ENCODE data around the gene EPM2AIP1. TPM values are rescaled to one million over a fixed set of nuclear protein-coding genes. Genes with fewer than 3 reads are reported as not detected.

EPM2AIP1 gene
- total and polyA plus RNA-seq, 9 of the 15 experiments (the other 6 are each of a cell fraction or from before 2014, with no cell fraction given): 6.7 to 44.8 (median 25.2) TPM

- TF ChIP-seq ZNF277 (CRISPR knock-in tag; IDR thresholded peaks at IDR 0.05; ENCODE audit: borderline replicate concordance) (no peak), NFATC3 (IDR thresholded peaks at IDR 0.05) (no peak), HDGF (IDR thresholded peaks at IDR 0.05) (no peak)
Observed at GRCh38 chr3:37014620-37015019, 21.7 kb upstream of the EPM2AIP1 start (continued).

- H3K9me3 ChIP-seq (replicated peaks; ENCODE audit: control insufficient read depth, insufficient read depth, low read depth, low read length): no peaks in the 10 kb centered on the region
- peaks cover 11% of the 10 kb centered on the region; the same call in 1 of the 2 replicates for H4K20me1 ChIP-seq (replicated peaks; ENCODE audit: control insufficient read depth, insufficient read depth, low read length)
- H2AFZ ChIP-seq (ENCODE audit: low read depth, low read length): peak within 1 kb of the TSS; percentile 97
- peak; percentile 89 for ATAC-seq
- peaks cover 71% of the 10 kb centered on the region for H3K36me3 ChIP-seq (ENCODE audit: control insufficient read depth, insufficient read depth, low read length)
- H3K79me2 ChIP-seq (ENCODE audit: control insufficient read depth, insufficient read depth, low read length): peaks cover 82% of the 10 kb centered on the region
- intact Hi-C loops (cut with micrococcal nuclease) (loop anchor here (1.0 to 2.0 kb wide), 4 partner anchors 23 to 220 kb away; no protein-coding TSS in a partner anchor), in situ Hi-C loops (cut with MboI) (no loop called here)
- peak; percentile 42 for FAIRE-seq
- DNase-seq (ENCODE audit: extremely low read depth in 1 of 4, low spot score in 3 of 4): peak; percentile 94 to 100 (median 99)
- H3K9me1 ChIP-seq (ENCODE audit: control insufficient read depth, insufficient read depth, low read length): no peaks in the 10 kb centered on the region
- peak within 1 kb of the TSS; percentile 94 for H3K27ac ChIP-seq (ENCODE audit: extremely low read depth, low read depth, low read length)
- no peaks in the 10 kb centered on the region for H3K27me3 ChIP-seq (ENCODE audit: control insufficient read depth in 2 of 2, insufficient read depth in 2 of 2, low read length in 2 of 2)
- under 1% methylated on average over 47 of the region's 47 CpGs for WGBS (ENCODE audit: insufficient coverage, low coverage, missing lambda C conversion rate)
- H3K9ac ChIP-seq (ENCODE audit: insufficient read depth in 1 of 2, low read depth in 2 of 2, low read length in 2 of 2): peak within 1 kb of the TSS; percentile 91 to 98
- CTCF ChIA-PET (ENCODE audit: low intra/inter-chr PET ratio): no interaction called here
- TSS peak; percentile 83 for BruUV-seq (replicated peaks)
- H3K4me2 ChIP-seq (ENCODE audit: insufficient read depth, low read length): peak within 1 kb of the TSS; percentile 96
- H3K4me1 ChIP-seq (replicated peaks in 1 of 2; ENCODE audit: control insufficient read depth in 2 of 2, insufficient read depth in 2 of 2, low read length in 2 of 2): peaks cover 16 to 21% of the 10 kb centered on the region in 2 experiments
- POLR2A ChIA-PET: interaction anchor here (0.5 to 3.7 kb wide), 32 partner anchors 11 to 1841 kb away, joined by 3 to 32 read pairs (median 4); no protein-coding TSS in a partner anchor
- H3K4me3 ChIP-seq: peak within 1 kb of the TSS; percentile 60
- TF ChIP-seq ZNF354B (CRISPR knock-in tag; IDR thresholded peaks at IDR 0.05) (no peak), DMBX1 (CRISPR knock-in tag; IDR thresholded peaks at IDR 0.05; ENCODE audit: borderline replicate concordance) (peak; percentile 77; the same call in 1 of the 2 replicates), ZBTB2 (IDR thresholded peaks at IDR 0.05) (peak; percentile 77), ATF7 (IDR thresholded peaks at IDR 0.05) (peak; percentile 98), RFX1 (IDR thresholded peaks at IDR 0.05) (peak; percentile 81), ZNF395 (CRISPR knock-in tag; IDR thresholded peaks at IDR 0.05) (peak; percentile 89), FOXM1 (IDR thresholded peaks at IDR 0.05; ENCODE audit: low read depth) (peak; percentile 71), FOXM1 (CRISPR knock-in tag; IDR thresholded peaks at IDR 0.05; ENCODE audit: low read depth) (peak; percentile 25), ETV6 (IDR thresholded peaks at IDR 0.05; ENCODE audit: borderline replicate concordance in 1 of 2, low read depth in 2 of 2, low read length in 1 of 2) (no peak), ETV6 (CRISPR knock-in tag; IDR thresholded peaks at IDR 0.05; ENCODE audit: borderline replicate concordance) (no peak), POLR2AphosphoS2 (IDR thresholded peaks at IDR 0.05; ENCODE audit: low read length) (no peak), PML (IDR thresholded peaks at IDR 0.05; ENCODE audit: low read length) (peak; percentile 76)
- TF ChIP-seq, protein P1, sequence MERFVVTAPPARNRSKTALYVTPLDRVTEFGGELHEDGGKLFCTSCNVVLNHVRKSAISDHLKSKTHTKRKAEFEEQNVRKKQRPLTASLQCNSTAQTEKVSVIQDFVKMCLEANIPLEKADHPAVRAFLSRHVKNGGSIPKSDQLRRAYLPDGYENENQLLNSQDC (CRISPR knock-in tag; IDR thresholded peaks at IDR 0.05): 0 out of 2 replicates have a peak, but pooled peaks have one; percentile 27
Observed at GRCh38 chr3:36993326-36994283, 674 bp upstream of the EPM2AIP1 start, which contains the start of gene MLH1. TSS of gene MLH1 (plus strand) at chr3:36993518. CDS start at chr3:36993548, 30 bp downstream.
